Measurements from ENCODE around the gene TTLL10. TPM values are rescaled to one million over a fixed set of nuclear protein-coding genes. Genes with fewer than 3 reads are reported as not detected.
A peak's percentile ranks its signal among the peaks of the same experiment; 100 is the strongest.

Gene TTLL10
- total RNA-seq, 4 donors from 2014 or later: 0.17 TPM; not detected in 3

DNA sequence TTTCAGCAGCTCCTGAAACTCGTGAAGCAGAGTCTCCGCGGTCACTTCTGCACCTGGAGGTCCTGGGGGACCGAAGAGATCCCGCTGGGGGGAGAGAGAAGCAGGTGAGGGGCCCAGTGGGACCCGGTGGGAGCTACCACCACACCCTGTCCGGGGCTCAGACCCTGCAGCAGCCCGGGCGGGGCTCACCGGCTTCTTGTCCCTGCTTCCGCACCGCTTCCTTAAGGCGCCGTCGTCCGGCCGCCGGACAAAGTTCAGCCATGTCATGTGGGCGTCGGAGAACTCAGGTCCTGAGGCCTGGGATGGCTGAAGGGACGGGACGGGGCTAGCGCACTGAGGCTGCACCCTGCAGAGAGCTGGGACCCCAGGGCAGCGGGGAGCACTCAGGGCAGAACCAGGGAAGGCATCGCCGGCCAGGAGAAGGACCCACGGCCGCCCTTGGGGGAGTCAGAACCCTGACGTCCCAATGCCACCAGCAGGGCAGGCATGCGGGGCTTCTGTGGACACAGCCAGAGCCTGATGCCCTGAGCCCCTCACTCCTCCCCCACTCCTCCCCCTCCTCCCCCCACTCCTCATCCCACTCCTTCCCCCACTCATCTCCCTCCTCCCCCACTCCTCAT lies 70.6 kb downstream of the TTLL10 start:
- no peak for DNase-seq (ENCODE audit: extremely low spot score)
- Histone ChIP-seq H3K9me3 (no peaks in the 10 kb centered on the region), H3K27me3 (peaks cover 0 to 66% (median 18%) of the 10 kb centered on the region in 4 donors), H3K4me1 (peaks cover 3 to 26% (median 17%) of the 10 kb centered on the region in 4 donors), H3K36me3 (peaks cover 0 to 24% (median 4%) of the 10 kb centered on the region in 4 donors), H3K27ac (replicated peaks in 1 of 4) (no peak overlapping the region), H3K4me3 (peak overlapping the region in 2 of 4 donors; percentile 8 to 22)
- intact Hi-C loops (cut with DNase I): no loop called here
- 83% methylated on average over 29 of the region's 30 CpGs for WGBS
- TF ChIP-seq EP300 (IDR thresholded peaks at IDR 0.05) (no peak), POLR2AphosphoS5 (IDR thresholded peaks at IDR 0.05) (no peak), POLR2A (IDR thresholded peaks at IDR 0.05; ENCODE audit: low read depth) (no peak)
- TF ChIP-seq, protein P1, sequence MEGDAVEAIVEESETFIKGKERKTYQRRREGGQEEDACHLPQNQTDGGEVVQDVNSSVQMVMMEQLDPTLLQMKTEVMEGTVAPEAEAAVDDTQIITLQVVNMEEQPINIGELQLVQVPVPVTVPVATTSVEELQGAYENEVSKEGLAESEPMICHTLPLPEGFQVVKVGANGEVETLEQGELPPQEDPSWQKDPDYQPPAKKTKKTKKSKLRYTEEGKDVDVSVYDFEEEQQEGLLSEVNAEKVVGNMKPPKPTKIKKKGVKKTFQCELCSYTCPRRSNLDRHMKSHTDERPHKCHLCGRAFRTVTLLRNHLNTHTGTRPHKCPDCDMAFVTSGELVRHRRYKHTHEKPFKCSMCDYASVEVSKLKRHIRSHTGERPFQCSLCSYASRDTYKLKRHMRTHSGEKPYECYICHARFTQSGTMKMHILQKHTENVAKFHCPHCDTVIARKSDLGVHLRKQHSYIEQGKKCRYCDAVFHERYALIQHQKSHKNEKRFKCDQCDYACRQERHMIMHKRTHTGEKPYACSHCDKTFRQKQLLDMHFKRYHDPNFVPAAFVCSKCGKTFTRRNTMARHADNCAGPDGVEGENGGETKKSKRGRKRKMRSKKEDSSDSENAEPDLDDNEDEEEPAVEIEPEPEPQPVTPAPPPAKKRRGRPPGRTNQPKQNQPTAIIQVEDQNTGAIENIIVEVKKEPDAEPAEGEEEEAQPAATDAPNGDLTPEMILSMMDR (IDR thresholded peaks at IDR 0.05): no peak

DNA sequence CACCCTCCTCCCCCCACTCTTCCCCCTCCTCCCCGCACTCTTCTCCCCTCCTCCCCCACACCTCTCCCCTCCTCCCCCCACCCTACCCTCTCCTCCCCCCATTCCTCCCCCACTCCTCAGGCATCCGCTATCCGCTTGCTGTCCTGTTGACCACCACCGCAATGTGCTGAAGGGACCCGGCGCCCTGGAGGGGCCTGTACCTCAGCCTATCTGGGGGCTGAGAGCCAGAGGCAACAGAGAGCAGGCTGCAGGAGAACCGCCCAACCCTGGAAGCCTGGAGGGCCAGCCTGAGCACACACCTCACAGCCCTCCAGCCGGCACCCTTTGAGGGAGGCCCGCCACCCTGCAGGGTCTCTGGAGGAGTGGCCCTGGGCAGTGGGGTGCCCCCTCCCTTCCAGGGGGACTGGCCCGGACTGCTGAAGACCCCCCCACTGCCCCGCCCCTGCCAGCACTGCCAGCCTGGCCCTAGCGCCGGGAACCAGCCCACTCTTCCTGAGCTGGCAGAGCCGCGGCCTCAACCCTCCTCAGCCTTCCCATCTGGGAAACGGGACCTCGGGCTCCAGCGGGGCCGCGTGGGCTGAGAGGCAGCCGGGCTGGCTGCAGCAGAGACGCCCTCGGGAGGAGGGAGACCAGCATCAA lies 71.6 kb downstream of the TTLL10 start:
- Histone ChIP-seq H3K9me3 (no peaks in the 10 kb centered on the region), H3K4me3 (no peak overlapping the region), H3K27ac (replicated peaks in 1 of 4) (no peak overlapping the region), H3K4me1 (peaks cover 3 to 19% (median 15%) of the 10 kb centered on the region in 4 donors), H3K36me3 (peaks cover 0 to 24% (median 4%) of the 10 kb centered on the region in 4 donors), H3K27me3 (peaks cover 0 to 56% (median 18%) of the 10 kb centered on the region in 4 donors)
- TF ChIP-seq, protein P1 (IDR thresholded peaks at IDR 0.05): no peak
- TF ChIP-seq POLR2AphosphoS5 (IDR thresholded peaks at IDR 0.05) (no peak), POLR2A (IDR thresholded peaks at IDR 0.05; ENCODE audit: low read depth) (no peak), EP300 (IDR thresholded peaks at IDR 0.05) (no peak)
- WGBS: 85% methylated on average over 12 of the region's 23 CpGs
- DNase-seq (ENCODE audit: extremely low spot score): no peak
- intact Hi-C loops (cut with DNase I): no loop called here

DNA sequence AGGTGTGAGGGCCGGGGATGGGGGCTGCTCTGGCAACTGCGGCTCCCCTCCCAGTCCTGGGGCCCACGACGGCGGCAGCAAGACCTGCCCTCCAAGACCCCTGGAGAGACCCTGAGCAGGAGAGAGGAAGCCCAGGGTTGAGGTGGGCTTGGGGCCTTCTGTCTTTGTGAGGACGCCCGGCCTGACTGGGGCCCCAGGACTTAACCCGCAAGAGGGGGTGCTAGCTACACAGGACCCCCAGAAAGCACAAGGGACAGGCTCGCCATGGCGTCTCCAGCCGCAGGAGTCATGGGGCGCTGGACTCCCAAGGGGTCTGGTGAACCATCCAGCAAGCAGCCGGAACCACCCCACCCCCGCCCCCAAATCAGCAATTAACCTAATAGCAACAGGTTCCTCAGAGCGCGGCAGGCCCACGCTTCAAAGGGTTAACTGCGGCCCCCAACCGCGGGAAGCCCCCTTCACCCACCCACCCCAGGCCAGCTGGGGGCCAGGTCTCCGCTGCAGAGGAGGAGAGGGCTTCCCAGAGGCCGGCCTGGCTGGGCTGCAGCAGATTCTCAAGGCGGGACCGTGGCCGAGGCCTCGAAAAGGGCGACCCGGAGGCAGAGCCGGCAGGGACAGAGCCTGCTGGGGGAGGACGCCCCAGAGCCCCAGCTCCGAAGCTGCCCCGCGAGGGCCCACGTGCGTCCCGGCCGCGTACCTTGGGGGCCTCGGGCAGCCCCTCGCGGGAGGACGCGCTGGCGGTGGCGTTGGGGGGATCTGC lies 72.3 kb downstream of the TTLL10 start:
- DNase-seq (ENCODE audit: extremely low spot score): no peak
- WGBS: 80% methylated on average over 7 of the region's 45 CpGs

DNA sequence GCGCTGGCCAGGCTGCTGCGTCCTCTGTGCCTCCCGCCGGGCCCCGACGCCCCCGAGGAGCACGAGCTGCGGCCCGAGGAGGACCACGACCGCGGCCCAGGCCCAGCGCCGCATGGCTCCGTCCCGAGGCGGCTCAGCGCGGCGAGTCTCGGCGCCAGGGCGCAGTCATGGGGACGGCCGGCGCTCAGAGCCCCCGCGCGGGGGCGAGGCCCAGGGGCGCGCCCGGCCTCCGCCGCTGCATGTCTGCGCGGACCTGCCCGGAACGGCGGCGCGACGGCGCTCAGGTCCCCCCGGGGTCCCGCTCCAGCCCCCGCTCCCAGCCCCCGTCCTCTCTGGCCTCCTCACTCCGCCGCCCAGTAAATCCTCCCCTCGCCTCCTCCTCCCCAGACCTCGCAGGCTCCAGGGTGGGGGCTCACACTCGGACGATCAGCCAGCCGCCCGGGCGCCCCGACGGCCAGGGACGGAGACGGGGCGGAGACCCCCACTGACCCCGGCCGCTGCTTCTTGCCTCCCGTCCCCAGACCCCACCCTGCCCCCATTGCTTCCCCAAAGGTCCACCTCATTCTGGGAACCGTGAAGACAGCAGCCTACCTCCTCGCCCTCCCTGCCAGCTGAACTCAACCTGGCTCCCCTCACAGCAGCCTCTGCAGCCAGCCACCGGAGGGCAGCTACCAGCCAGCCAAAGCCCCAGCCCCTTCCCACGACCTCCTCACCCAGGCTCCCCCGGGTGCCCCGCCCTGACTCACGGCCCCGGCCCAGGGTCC lies 73.1 kb downstream of the TTLL10 start, which contains the start of gene C1QTNF12:
Gene C1QTNF12, minus strand, starts transcription at position 146 of the 764 bp plus-strand sequence. Its CDS starts 32 bp downstream, at position 114.
- Histone ChIP-seq H3K4me1 (peaks cover 3 to 19% (median 15%) of the 10 kb centered on the region in 4 donors), H3K27ac (replicated peaks in 1 of 4) (no peak within 1 kb of the TSS), H3K9me3 (no peaks in the 10 kb centered on the region), H3K27me3 (peaks cover 0 to 41% (median 18%) of the 10 kb centered on the region in 4 donors), H3K36me3 (peaks cover 0 to 31% (median 6%) of the 10 kb centered on the region in 4 donors), H3K4me3 (peak within 1 kb of the TSS in 2 of 4 donors; percentile 5 to 24)
- intact Hi-C loops (cut with DNase I): no loop called here
- TF ChIP-seq POLR2AphosphoS5 (IDR thresholded peaks at IDR 0.05): no peak
- TF ChIP-seq, protein P1 (IDR thresholded peaks at IDR 0.05): no peak
- TF ChIP-seq EP300 (IDR thresholded peaks at IDR 0.05): no peak
- TF ChIP-seq POLR2A (IDR thresholded peaks at IDR 0.05; ENCODE audit: low read depth): no peak
- 2% methylated on average over 9 of the region's 74 CpGs for WGBS
- no peak for DNase-seq (ENCODE audit: extremely low spot score)

More for the DNA sequence above, 72.3 kb downstream of the TTLL10 start:
- Histone ChIP-seq H3K27me3 (peaks cover 0 to 49% (median 18%) of the 10 kb centered on the region in 4 donors), H3K9me3 (no peaks in the 10 kb centered on the region), H3K36me3 (peaks cover 0 to 28% (median 4%) of the 10 kb centered on the region in 4 donors), H3K27ac (replicated peaks in 1 of 4) (no peak overlapping the region), H3K4me1 (peaks cover 3 to 19% (median 15%) of the 10 kb centered on the region in 4 donors), H3K4me3 (peak overlapping the region in 2 of 4 donors; percentile 5 to 24)
- TF ChIP-seq EP300 (IDR thresholded peaks at IDR 0.05): no peak
- TF ChIP-seq, protein P1 (IDR thresholded peaks at IDR 0.05): no peak
- no peak for TF ChIP-seq POLR2A (IDR thresholded peaks at IDR 0.05; ENCODE audit: low read depth)
- TF ChIP-seq POLR2AphosphoS5 (IDR thresholded peaks at IDR 0.05): no peak
- intact Hi-C loops (cut with DNase I): no loop called here
